ENCODE data around the gene C19orf67. TPM values are rescaled to one million over a fixed set of nuclear protein-coding genes. Genes with fewer than 3 reads are reported as not detected.

The C19orf67 gene
- total RNA-seq, 2 experiments from 2014 or later, result 0.21 to 0.39 TPM

GRCh38 chr19:14107581-14108461 lies 22.2 kb upstream of the C19orf67 start:
- intact Hi-C loops (cut with DNase I, micrococcal nuclease), result no loop called here
- H3K27me3 Mint-ChIP-seq, result no peaks in the 10 kb centered on the region
- peaks cover 6% of the 10 kb centered on the region for H3K36me3 Mint-ChIP-seq (ENCODE audit: low read depth)
- DNase-seq (no peak), ATAC-seq (no peak)
- H3K27ac Mint-ChIP-seq, result no peak overlapping the region
- POLR2A ChIA-PET, result no interaction called here
- H3K4me1 Mint-ChIP-seq, result peaks cover 13% of the 10 kb centered on the region
- CTCF ChIA-PET, result interaction anchor here (0.6 to 1.8 kb wide), 3 partner anchors 14 to 366 kb away, joined by 3 to 4 read pairs (median 3); no protein-coding TSS in a partner anchor
- no peak overlapping the region for H3K4me3 Mint-ChIP-seq
- no peaks in the 10 kb centered on the region for H3K9me3 Mint-ChIP-seq (ENCODE audit: low read depth)

- DNase-seq (no peak), ATAC-seq (no peak)
- Mint-ChIP-seq H3K36me3 (ENCODE audit: low read depth) (peaks cover 8% of the 10 kb centered on the region), H3K4me1 (peaks cover 3% of the 10 kb centered on the region), H3K4me3 (no peak overlapping the region), H3K9me3 (ENCODE audit: low read depth) (no peaks in the 10 kb centered on the region), H3K27ac (no peak overlapping the region), H3K27me3 (no peaks in the 10 kb centered on the region)
- intact Hi-C loops (cut with DNase I, micrococcal nuclease), result no loop called here
- ChIA-PET CTCF (no interaction called here), POLR2A (no interaction called here)
These were observed 21.3 kb upstream of the C19orf67 start for GRCh38 chr19:14106840-14107239.

- no peak overlapping the region for H3K4me3 Mint-ChIP-seq
- POLR2A ChIA-PET, result no interaction called here
- H3K4me1 Mint-ChIP-seq, result no peaks in the 10 kb centered on the region
- intact Hi-C loops (cut with DNase I, micrococcal nuclease), result no loop called here
- peaks cover 9% of the 10 kb centered on the region for H3K36me3 Mint-ChIP-seq (ENCODE audit: low read depth)
- no peaks in the 10 kb centered on the region for H3K9me3 Mint-ChIP-seq (ENCODE audit: low read depth)
- no peak for ATAC-seq
- H3K27ac Mint-ChIP-seq, result no peak overlapping the region
- CTCF ChIA-PET, result interaction anchor here (0.5 to 1.0 kb wide), 2 partner anchors 9 to 246 kb away, joined by 3 to 6 read pairs; no protein-coding TSS in a partner anchor
- DNase-seq, result no peak
- no peaks in the 10 kb centered on the region for H3K27me3 Mint-ChIP-seq
These were observed 20.1 kb upstream of the C19orf67 start for GRCh38 chr19:14105680-14106079.

GRCh38 chr19:14103310-14103709 lies 17.7 kb upstream of the C19orf67 start:
- ChIA-PET CTCF (interaction anchor here (0.7 to 1.1 kb wide), 2 partner anchors 12 to 43 kb away, joined by 3 to 5 read pairs; no protein-coding TSS in a partner anchor), POLR2A (no interaction called here)
- no peak overlapping the region for H3K4me3 Mint-ChIP-seq
- H3K9me3 Mint-ChIP-seq (ENCODE audit: low read depth), result no peaks in the 10 kb centered on the region
- peaks cover 12% of the 10 kb centered on the region for H3K36me3 Mint-ChIP-seq (ENCODE audit: low read depth)
- intact Hi-C loops (cut with DNase I, micrococcal nuclease), result no loop called here
- H3K4me1 Mint-ChIP-seq, result no peaks in the 10 kb centered on the region
- ATAC-seq, result peak; percentile 47
- DNase-seq, result no peak
- H3K27me3 Mint-ChIP-seq, result no peaks in the 10 kb centered on the region
- no peak overlapping the region for H3K27ac Mint-ChIP-seq

GRCh38 chr19:14102756-14103155 lies 17.2 kb upstream of the C19orf67 start:
- intact Hi-C loops (cut with DNase I, micrococcal nuclease), result no loop called here
- Mint-ChIP-seq H3K9me3 (ENCODE audit: low read depth) (no peaks in the 10 kb centered on the region), H3K4me1 (no peaks in the 10 kb centered on the region), H3K27ac (no peak overlapping the region), H3K36me3 (ENCODE audit: low read depth) (peaks cover 12% of the 10 kb centered on the region), H3K27me3 (no peaks in the 10 kb centered on the region), H3K4me3 (no peak overlapping the region)
- no peak for DNase-seq
- ATAC-seq, result no peak
- ChIA-PET CTCF (interaction anchor here (0.7 to 1.9 kb wide), 4 partner anchors 11 to 43 kb away, joined by 3 to 5 read pairs (median 4); no protein-coding TSS in a partner anchor), POLR2A (no interaction called here)

- Mint-ChIP-seq H3K4me3 (no peak overlapping the region), H3K9me3 (ENCODE audit: low read depth) (no peaks in the 10 kb centered on the region), H3K36me3 (ENCODE audit: low read depth) (peaks cover 12% of the 10 kb centered on the region), H3K27me3 (no peaks in the 10 kb centered on the region), H3K4me1 (no peaks in the 10 kb centered on the region), H3K27ac (no peak overlapping the region)
- ATAC-seq (no peak), DNase-seq (no peak)
- CTCF ChIA-PET, result interaction anchor here (0.8 to 1.9 kb wide), 2 partner anchors 11 to 14 kb away, joined by 3 to 5 read pairs; no protein-coding TSS in a partner anchor
- POLR2A ChIA-PET, result no interaction called here
- intact Hi-C loops (cut with DNase I, micrococcal nuclease), result no loop called here
These were observed 16.6 kb upstream of the C19orf67 start for GRCh38 chr19:14102102-14102696.

GRCh38 chr19:14101003-14101545 lies 15.5 kb upstream of the C19orf67 start:
- Mint-ChIP-seq H3K4me1 (no peaks in the 10 kb centered on the region), H3K9me3 (ENCODE audit: low read depth) (no peaks in the 10 kb centered on the region), H3K4me3 (no peak overlapping the region), H3K27ac (no peak overlapping the region), H3K36me3 (ENCODE audit: low read depth) (peaks cover 15% of the 10 kb centered on the region), H3K27me3 (no peaks in the 10 kb centered on the region)
- POLR2A ChIA-PET, result no interaction called here
- ATAC-seq (no peak), DNase-seq (no peak)
- CTCF ChIA-PET, result interaction anchor here (0.6 to 1.9 kb wide), 2 partner anchors 15 to 24 kb away, joined by 3 to 5 read pairs; no protein-coding TSS in a partner anchor
- intact Hi-C loops (cut with DNase I, micrococcal nuclease), result no loop called here

GRCh38 chr19:14097532-14098151 lies 12.1 kb upstream of the C19orf67 start:
- Mint-ChIP-seq H3K4me1 (peaks cover 3% of the 10 kb centered on the region), H3K36me3 (ENCODE audit: low read depth) (peaks cover 15% of the 10 kb centered on the region), H3K4me3 (no peak overlapping the region), H3K27ac (no peak overlapping the region), H3K9me3 (ENCODE audit: low read depth) (peaks cover 9% of the 10 kb centered on the region), H3K27me3 (no peaks in the 10 kb centered on the region)
- CTCF ChIA-PET, result no interaction called here
- DNase-seq (no peak), ATAC-seq (no peak)
- intact Hi-C loops (cut with DNase I, micrococcal nuclease), result no loop called here
- POLR2A ChIA-PET, result no interaction called here

- Mint-ChIP-seq H3K27me3 (no peaks in the 10 kb centered on the region), H3K27ac (no peak overlapping the region), H3K4me3 (no peak overlapping the region), H3K9me3 (ENCODE audit: low read depth) (peaks cover 9% of the 10 kb centered on the region), H3K4me1 (peaks cover 10% of the 10 kb centered on the region), H3K36me3 (ENCODE audit: low read depth) (peaks cover 19% of the 10 kb centered on the region)
- ATAC-seq, result no peak
- intact Hi-C loops (cut with DNase I, micrococcal nuclease), result no loop called here
- CTCF ChIA-PET, result interaction anchor here (0.6 to 1.1 kb wide), 4 partner anchors 15 to 388 kb away, joined by 3 read pairs; no protein-coding TSS in a partner anchor
- no peak for DNase-seq
- POLR2A ChIA-PET, result no interaction called here
These were observed 10.8 kb upstream of the C19orf67 start for GRCh38 chr19:14096272-14096992.

GRCh38 chr19:14094854-14095253 lies 9.3 kb upstream of the C19orf67 start:
- Mint-ChIP-seq H3K4me1 (peaks cover 10% of the 10 kb centered on the region), H3K4me3 (no peak overlapping the region), H3K27ac (peak overlapping the region; percentile 47), H3K36me3 (ENCODE audit: low read depth) (peaks cover 16% of the 10 kb centered on the region), H3K27me3 (no peaks in the 10 kb centered on the region), H3K9me3 (ENCODE audit: low read depth) (peaks cover 9% of the 10 kb centered on the region)
- intact Hi-C loops (cut with DNase I, micrococcal nuclease), result loop anchor here (5.0 kb wide), 2 partner anchors 42 to 933 kb away; partner anchors contain the start of gene ASF1B (in 1 of the 2)
- CTCF ChIA-PET, result interaction anchor here (0.8 to 1.5 kb wide), 5 partner anchors 14 to 215 kb away, joined by 3 to 5 read pairs (median 4); partner anchors contain the start of gene ASF1B
- POLR2A ChIA-PET, result no interaction called here
- ATAC-seq (no peak), DNase-seq (no peak)

Data from activated CD4-positive, alpha-beta T cell treated with anti-CD3 and anti-CD28 coated beads for 36 hours (primary cell).